GM12878 (cell line): ENCODE data around the gene GRIFIN.

Experiments
- BMI1 ChIP-seq: fragments of 450-650 bp; IDR thresholded peaks from 2 replicates; pipeline ENCODE4 v1.6.1; 2016; ENCODE audit warnings: mild to moderate bottlenecking, moderate library complexity, borderline replicate concordance
- HCFC1 ChIP-seq: fragments of 150-350 bp; IDR thresholded peaks from 2 replicates; pipeline ENCODE4 v1.6.1; 2014; ENCODE audit warnings: low read length

- no peak for TF ChIP-seq BMI1
- no peak for TF ChIP-seq HCFC1
Measured at GRCh38 chr7:2514473-2515423, 38.5 kb upstream of the GRIFIN start.
